HUES6 (cell line): ENCODE measurements around the gene PEX11G.

Experiments used
- H3K27ac ChIP-seq: 2 replicates; pipeline ENCODE4 v1.7.0; 2013; ENCODE audit warnings: low read depth, mild to moderate bottlenecking, low read length, inconsistent platforms
- H3K27me3 ChIP-seq: 2 replicates; pipeline ENCODE4 v1.6.1; 2013; ENCODE audit warnings: low read length; ENCODE audit not compliant: control insufficient read depth, insufficient read depth
- H3K36me3 ChIP-seq: 2 replicates; pipeline ENCODE4 v1.6.1; 2013; ENCODE audit warnings: low read length; ENCODE audit not compliant: control insufficient read depth, insufficient read depth
- H3K4me1 ChIP-seq: 2 replicates; pipeline ENCODE4 v1.6.1; 2013; ENCODE audit warnings: low read length; ENCODE audit not compliant: control insufficient read depth, insufficient read depth
- H3K4me3 ChIP-seq: 2 replicates; pipeline ENCODE4 v1.5.1; 2013; ENCODE audit warnings: low read depth, low read length
- H3K9ac ChIP-seq: one replicate; pipeline ENCODE4 v1.6.1; 2013; ENCODE audit warnings: mild to moderate bottlenecking, low read length
- H3K9me3 ChIP-seq: 2 replicates; pipeline ENCODE4 v1.6.1; 2013; ENCODE audit warnings: low read depth, low read length; ENCODE audit not compliant: control insufficient read depth, insufficient read depth

PEX11G gene

GRCh38 chr19:7471696-7472615, 16.9 kb downstream of the PEX11G start:
- Histone ChIP-seq H3K36me3 (peaks cover 49% of the 10 kb centered on the region), H3K27ac (no peak overlapping the region), H3K4me3 (no peak overlapping the region), H3K9ac (no peak overlapping the region), H3K9me3 (no peaks in the 10 kb centered on the region), H3K27me3 (no peaks in the 10 kb centered on the region), H3K4me1 (no peaks in the 10 kb centered on the region)

DNA sequence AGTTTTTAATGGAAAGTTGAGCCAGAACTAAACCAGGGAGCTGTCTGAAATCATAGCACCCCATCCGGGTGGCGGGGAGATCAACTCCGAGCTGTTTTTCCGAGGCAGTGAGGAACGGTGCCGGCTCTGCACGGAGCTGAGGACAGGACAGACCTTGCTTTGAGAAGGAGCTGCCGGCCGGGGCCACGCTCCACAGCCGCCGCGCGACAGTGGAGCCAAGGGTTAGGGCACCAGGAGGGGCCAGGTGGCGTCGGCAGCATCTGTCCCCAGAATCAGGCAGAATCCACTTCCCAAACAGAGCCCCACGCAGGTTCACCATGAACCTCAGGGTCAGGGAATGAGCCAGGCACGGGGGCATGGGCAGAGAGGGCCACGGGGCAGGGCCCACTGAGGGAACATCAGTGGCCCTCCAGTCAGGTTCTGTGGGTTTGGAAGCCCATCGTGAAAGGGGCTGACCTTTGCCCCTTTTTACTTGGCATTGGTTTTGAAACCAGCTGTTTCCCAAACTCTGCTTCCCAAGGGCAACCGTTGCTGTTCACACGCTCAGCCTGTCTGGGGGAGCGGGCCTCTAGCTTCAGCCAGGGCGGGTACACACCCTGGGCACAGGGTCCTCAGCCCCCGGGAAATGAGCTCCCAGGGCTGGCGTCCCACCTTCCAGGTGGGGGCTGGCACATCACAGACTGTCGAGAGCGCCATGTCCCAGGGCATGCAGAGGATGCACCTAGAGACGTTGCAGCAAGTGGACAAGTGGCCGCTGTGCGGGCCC, 18.1 kb downstream of the PEX11G start:
- Histone ChIP-seq H3K27me3 (no peaks in the 10 kb centered on the region), H3K4me3 (no peak overlapping the region), H3K4me1 (no peaks in the 10 kb centered on the region), H3K27ac (no peak overlapping the region), H3K9me3 (no peaks in the 10 kb centered on the region), H3K36me3 (peaks cover 51% of the 10 kb centered on the region), H3K9ac (no peak overlapping the region)

- Histone ChIP-seq H3K4me3 (no peak overlapping the region), H3K27ac (no peak overlapping the region), H3K9ac (no peak overlapping the region), H3K9me3 (no peaks in the 10 kb centered on the region), H3K36me3 (peaks cover 55% of the 10 kb centered on the region), H3K27me3 (no peaks in the 10 kb centered on the region), H3K4me1 (no peaks in the 10 kb centered on the region)
These were observed 19.1 kb downstream of the PEX11G start for GRCh38 chr19:7469669-7470285.

DNA sequence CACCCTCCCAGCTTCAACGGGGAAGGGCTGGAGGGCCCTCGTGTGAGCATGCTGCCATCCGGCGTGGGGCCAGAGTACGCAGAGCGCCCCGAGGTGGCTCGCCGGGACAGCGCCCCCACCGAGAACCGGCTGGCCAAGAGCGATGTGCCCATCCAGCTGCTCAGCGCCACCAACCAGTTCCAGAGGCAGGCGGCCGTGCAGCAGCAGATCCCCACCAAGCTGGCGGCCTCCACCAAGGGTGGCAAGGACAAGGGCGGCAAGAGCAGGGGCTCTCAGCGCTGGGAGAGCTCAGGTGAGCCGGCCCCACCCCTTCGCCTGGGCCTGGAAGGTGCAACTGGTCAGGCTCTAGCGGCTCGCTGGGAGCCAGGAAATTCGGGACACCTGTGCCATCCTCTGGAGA, 20.0 kb downstream of the PEX11G start:
- no peaks in the 10 kb centered on the region for H3K27me3 ChIP-seq
- no peak overlapping the region for H3K27ac ChIP-seq
- H3K36me3 ChIP-seq = peaks cover 62% of the 10 kb centered on the region
- no peak overlapping the region for H3K4me3 ChIP-seq
- no peaks in the 10 kb centered on the region for H3K4me1 ChIP-seq
- no peak overlapping the region for H3K9ac ChIP-seq
- H3K9me3 ChIP-seq = no peaks in the 10 kb centered on the region

GRCh38 chr19:7467009-7467989, 21.5 kb downstream of the PEX11G start:
- Histone ChIP-seq H3K9ac (no peak overlapping the region), H3K4me1 (no peaks in the 10 kb centered on the region), H3K4me3 (no peak overlapping the region), H3K9me3 (no peaks in the 10 kb centered on the region), H3K27me3 (no peaks in the 10 kb centered on the region), H3K36me3 (peaks cover 73% of the 10 kb centered on the region), H3K27ac (no peak overlapping the region)

GRCh38 chr19:7463575-7463974, 25.3 kb downstream of the PEX11G start:
- Histone ChIP-seq H3K27ac (no peak overlapping the region), H3K27me3 (no peaks in the 10 kb centered on the region), H3K9me3 (no peaks in the 10 kb centered on the region), H3K4me3 (no peak overlapping the region), H3K4me1 (no peaks in the 10 kb centered on the region), H3K36me3 (peaks cover 56% of the 10 kb centered on the region), H3K9ac (no peak overlapping the region)

DNA sequence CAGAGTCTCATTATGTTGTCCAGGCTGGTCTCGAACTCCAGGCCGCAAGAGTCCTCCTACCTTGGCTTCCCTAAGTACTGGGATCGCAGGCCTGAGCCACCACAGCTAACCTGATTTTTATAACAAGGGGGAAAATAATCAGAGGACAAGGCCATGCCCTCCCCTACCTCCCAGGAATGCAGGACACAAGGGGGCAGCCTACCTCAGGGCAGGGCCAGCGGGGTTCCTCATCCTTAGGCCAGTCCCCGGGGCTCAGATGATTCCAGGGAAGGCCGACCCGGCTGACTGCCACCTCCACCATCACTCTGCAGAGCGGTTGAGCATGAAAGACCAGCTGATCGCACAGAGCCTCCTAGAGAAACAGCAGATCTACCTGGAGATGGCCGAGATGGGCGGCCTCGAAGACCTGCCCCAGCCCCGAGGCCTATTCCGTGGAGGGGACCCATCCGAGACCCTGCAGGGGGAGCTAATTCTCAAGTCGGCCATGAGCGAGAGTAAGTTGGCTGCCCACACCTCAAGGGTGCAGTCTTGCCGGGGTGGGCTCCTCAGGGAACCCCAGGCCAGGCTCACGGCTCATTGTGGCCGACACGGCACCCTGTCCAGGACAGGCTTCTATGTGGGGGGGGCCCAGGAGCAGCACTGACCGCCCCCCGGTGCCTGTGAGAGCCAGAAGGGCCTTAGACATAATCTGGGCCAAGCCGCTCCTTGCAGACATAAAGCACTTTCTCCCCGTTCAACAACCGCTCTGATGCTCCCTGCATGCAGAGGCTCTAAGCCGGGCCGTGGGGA, 26.8 kb downstream of the PEX11G start:
- Histone ChIP-seq H3K9me3 (no peaks in the 10 kb centered on the region), H3K9ac (no peak overlapping the region), H3K27me3 (no peaks in the 10 kb centered on the region), H3K27ac (no peak overlapping the region), H3K4me3 (no peak overlapping the region), H3K4me1 (no peaks in the 10 kb centered on the region), H3K36me3 (peaks cover 53% of the 10 kb centered on the region)

DNA sequence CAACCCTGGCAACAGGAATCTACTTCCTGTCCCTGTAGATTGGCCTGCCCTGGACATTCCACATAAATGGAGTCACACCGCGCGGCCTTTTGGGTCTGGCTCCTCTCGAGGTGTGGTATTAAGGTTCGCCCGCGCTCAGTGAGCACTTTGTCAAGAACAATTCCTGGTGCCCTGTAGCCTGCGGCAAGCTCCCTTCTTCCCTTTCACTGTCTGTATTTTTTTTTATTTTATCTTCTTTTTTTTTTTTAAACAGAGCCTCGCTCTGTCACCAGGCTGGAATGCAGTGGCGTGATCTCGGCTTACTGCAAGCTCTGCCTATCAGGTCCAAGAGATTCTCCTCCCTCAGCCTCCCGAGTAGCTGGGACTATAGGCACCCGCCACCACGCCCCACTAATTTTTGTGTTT, 28.3 kb downstream of the PEX11G start:
- Histone ChIP-seq H3K36me3 (peaks cover 64% of the 10 kb centered on the region), H3K27ac (no peak overlapping the region), H3K27me3 (no peaks in the 10 kb centered on the region), H3K9ac (no peak overlapping the region), H3K4me1 (no peaks in the 10 kb centered on the region), H3K9me3 (peaks cover under 1% of the 10 kb centered on the region; the same call in 1 of the 2 replicates), H3K4me3 (no peak overlapping the region)

DNA sequence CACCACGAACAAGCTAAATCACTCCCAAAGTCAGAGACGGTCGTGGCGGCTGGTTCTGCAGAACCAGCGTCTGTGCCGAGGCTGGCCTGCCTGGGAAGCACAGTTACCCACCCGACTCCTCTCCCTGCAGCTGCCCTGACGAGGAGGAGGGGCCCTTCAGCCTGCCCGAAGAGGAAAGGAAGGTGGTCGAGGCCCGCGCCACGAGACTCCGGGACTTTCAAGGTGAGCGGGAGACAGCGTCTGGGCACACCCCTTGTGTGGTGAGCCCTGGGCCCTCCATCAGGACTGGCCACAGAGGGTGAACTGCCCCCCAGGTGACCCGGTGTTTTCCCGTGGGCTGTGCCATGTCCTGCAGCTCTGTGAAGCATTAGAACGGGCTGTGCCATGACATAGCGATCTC, 29.1 kb downstream of the PEX11G start:
- H3K27ac ChIP-seq = no peak overlapping the region
- H3K4me1 ChIP-seq = no peaks in the 10 kb centered on the region
- peaks cover 9% of the 10 kb centered on the region for H3K9me3 ChIP-seq
- no peak overlapping the region for H3K9ac ChIP-seq
- H3K36me3 ChIP-seq = peaks cover 68% of the 10 kb centered on the region
- H3K4me3 ChIP-seq = no peak overlapping the region
- no peaks in the 10 kb centered on the region for H3K27me3 ChIP-seq

- Histone ChIP-seq H3K9me3 (peaks cover 19% of the 10 kb centered on the region), H3K27me3 (no peaks in the 10 kb centered on the region), H3K36me3 (peaks cover 71% of the 10 kb centered on the region), H3K4me1 (no peaks in the 10 kb centered on the region), H3K9ac (no peak overlapping the region), H3K27ac (no peak overlapping the region), H3K4me3 (no peak overlapping the region)
These were observed 30.2 kb downstream of the PEX11G start for GRCh38 chr19:7458675-7459074.
